Mesenteric fat pad (tissue), 1 donor: ENCODE data around the gene PDILT. TPM values are rescaled to one million over a fixed set of nuclear protein-coding genes. Genes with fewer than 3 reads are reported as not detected.

Source experiments
- DNase-seq: peaks from one replicate; pipeline ENCODE4 v3.0.0-alpha.2; 2020; ENCODE audit warnings: low spot score
- total RNA-seq: library from RNA; stranded (reverse); fragmentation: NEBNext Ultra II Directional; extraction: Animal tissue kit (Norgen Biotek cat#: 25700); gene quantifications from one replicate; pipeline ENCODE4 v1.2.1, GENCODE V29; 2021
- donor health status: DM: yes; HTN: yes; CAD: no.

The PDILT gene
- total RNA-seq, 1 donor from 2014 or later: not detected

DNA sequence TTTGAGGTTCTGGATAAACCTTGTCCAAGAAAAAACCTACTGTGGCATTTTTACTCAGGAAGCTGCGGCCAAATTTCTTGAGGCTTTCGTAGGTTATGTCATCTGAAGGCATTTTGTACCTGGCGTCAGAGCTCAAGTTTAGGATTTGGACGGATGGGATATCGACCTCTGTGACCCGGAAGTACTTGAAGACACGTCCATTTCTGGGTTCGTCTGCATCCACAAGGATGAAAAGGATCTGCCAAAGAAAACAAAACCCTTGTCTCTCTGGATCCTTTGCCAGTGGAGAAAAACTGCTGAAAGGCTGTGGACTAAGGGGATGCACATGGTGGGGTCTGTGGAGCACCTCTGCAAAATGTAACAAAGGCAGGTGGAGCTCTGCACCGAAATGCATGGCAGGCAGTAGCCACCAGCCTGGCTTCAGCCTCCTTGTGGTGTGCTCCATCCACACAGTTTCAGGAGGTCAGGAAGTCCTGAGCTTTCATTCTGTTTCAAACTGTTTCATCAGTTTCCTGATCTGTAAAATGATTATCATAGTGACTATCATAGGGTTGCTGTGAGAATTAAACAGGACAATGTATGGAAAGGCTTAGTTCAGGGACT lies 35.0 kb downstream of the PDILT start:
- DNase-seq: no peak

DNA sequence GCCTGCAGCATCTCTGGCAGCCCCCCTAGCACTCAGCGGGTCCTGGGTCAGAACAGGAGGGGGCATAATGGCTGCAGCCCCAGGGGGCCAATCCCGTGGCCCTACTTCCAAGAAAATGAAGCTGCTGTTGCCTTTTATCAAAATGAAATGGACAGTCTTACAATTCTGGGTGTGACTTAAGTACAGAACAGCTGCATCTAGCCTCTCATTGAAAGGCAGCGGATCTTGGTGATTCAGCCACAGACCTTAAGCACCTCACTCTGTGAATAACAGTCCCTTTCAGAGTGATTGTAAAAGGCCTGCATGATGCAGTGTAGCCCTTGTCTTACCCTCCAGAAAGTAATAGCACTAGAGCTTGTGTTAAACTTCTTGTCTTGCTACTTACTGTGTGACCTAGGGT lies 40.5 kb downstream of the PDILT start:
- DNase-seq: no peak

DNA sequence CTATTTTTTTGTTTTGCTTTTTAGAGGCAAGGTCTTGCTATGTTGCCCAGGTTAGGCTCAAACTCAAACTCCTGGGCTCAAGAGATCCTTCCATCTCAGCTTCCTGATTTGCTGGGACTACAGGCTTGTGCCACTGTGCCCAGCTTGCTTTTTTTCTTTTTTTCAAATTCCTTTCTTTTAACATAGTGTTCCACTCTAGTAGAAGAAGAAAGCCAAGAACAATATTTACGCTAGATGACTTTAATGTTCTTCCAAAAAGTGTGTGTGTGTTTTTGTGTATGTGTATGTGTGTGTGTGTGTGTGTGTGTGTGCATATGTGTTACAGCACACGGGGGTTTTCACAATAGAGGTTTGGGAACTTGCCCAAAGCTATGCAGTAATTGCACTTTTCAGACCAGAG lies 41.3 kb downstream of the PDILT start:
- DNase-seq: no peak

DNA sequence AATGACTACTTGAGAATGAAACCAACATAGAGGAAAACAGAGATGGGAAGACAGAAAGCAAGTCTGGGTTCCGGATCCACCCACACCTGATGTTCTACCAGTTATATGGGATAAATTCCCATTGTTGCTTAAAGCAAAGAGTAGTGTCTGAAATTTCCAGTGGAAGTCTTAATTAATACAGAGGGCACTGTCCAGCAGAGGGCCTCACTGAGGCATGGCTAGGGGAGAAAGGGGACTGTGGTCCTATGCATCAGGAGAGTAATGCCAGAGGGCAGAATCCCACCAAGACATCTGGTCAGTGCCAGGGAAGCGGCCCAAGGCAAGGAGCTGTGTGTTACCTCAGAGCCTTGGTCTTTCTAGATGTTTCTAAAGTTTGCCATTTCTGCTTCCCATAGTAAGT lies 44.5 kb downstream of the PDILT start:
- no peak for DNase-seq

DNA sequence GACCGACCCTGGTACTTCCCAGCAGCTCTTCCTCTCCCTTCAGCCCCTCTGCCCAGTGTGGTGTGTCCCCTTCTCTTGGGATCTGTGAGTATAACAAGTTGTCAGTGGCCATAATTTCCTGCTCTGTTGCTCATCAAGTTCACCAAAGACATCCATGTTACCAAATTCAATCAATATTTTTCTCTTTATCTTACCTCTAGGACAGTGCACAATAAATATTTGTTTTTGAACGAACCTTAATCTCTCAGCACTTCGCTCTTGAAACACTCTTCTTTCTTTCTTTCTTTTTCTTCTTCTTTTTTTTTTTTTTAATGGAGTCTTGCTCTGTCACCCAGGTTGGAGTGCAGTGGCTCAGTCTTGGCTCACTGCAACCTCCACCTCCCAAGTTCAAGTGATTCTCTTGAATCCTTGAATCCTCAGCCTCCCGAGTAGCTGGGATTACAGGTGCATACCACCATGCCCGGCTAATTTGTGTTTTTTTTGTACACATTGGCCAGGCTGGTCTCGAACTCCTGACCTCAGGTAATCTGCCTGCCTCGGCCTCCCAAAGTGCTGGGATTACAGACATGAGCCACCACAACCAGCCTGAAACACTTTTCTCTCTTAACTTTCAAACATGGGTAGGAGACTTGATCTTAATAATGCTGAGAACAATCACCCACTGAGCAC lies 49.3 kb downstream of the PDILT start:
- no peak for DNase-seq

DNA sequence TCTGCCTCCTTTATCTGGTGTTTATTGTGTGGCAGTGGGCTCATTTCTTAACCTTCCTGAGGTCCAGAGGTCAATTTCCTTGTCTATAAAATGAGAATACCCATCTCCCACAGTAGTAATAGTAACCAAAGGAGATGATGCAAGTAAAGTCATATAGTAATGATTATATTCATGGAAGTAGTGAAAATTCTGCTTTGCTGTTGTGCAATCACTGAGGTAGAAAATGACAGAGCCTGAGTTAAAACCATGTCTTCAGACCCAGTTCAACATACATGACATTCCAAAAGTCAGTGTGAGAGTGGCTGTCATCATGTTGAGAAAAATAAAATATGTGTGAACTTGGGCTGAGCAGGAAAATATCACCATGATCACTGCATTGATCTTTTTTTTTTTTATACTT lies 51.2 kb downstream of the PDILT start:
- no peak for DNase-seq

DNA sequence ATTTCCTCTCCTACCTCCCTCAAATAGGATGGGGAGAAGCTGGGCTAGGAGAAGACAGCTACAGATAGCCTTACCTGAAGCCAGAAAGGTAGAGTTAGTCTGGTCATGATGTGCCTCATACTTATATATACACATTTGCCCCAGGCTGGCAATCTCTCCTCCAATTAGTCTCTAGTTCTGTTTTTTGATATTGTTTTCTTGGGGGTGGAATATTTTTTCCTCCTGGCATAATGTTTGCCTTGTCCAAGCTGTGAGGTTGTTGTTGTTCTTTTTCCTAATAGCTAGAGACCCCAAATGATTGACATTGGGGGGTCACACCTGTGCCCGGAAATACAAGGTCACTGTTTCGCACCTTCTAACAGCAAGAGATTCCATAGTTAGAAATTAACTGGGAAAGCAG lies 51.9 kb downstream of the PDILT start, which contains the start of gene UMOD:
UMOD (minus strand) TSS at position 101 of the 400 bp plus-strand sequence. CDS start 1,978 bp downstream, outside the sequence.
- no peak for DNase-seq

DNA sequence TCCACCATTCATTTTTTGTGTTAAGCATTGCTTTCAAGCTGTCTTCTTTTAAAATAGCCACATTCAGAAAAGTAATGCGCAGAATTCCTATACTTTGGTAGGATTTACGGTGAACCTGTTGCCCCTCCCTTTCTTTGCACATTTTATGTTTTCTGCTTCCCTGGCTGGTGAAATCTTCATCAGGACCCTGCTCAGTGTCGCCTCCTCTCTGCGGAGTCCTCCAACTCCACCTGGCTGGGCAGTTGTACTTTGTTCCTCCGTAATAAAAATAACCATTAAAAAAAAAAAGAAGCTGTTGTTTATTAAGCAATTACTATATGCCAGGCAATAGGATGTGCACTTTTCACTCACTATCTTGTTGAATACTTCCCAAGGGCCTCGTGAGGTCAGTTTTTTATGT lies 54.9 kb downstream of the PDILT start:
- DNase-seq: no peak

DNA sequence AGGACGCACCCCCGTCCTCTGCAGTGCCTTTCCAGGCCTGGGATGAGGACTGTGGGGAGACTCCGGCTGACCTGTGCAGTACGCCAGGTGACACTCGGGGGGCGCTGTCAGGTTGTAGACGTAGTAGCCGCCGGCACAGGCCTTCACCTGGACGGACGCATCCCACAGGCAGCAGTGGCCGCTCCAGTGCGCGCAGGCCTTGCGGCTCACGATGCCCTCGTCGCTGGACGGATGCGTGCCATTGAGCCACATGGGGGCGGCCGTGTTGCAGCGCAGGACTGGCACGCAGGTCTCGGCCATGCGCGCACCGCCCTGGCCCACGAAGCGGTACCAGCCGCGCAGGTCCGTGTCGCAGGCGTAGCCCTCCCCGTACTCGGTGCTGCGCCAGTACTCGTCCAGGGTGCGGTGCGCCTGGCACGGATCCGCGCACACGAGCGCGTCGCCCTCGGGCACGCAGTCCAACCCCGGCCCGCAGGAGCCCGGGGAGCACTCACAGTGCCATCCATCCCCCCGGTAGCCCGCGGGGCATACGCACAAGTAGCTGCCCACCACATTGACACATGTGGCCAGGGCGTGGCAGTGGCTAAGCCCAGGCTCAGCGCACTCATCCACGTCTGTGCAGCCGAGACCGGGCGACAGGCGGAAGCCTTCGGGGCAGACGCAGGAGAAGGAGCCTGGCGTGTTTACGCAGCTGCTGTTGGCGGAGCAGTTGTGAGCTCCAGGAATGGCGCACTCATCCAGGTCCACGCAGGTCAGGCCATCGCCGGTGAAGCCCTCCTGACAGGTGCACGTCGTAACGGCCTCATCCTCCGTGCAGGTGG lies 56.0 kb downstream of the PDILT start:
- DNase-seq: no peak

DNA sequence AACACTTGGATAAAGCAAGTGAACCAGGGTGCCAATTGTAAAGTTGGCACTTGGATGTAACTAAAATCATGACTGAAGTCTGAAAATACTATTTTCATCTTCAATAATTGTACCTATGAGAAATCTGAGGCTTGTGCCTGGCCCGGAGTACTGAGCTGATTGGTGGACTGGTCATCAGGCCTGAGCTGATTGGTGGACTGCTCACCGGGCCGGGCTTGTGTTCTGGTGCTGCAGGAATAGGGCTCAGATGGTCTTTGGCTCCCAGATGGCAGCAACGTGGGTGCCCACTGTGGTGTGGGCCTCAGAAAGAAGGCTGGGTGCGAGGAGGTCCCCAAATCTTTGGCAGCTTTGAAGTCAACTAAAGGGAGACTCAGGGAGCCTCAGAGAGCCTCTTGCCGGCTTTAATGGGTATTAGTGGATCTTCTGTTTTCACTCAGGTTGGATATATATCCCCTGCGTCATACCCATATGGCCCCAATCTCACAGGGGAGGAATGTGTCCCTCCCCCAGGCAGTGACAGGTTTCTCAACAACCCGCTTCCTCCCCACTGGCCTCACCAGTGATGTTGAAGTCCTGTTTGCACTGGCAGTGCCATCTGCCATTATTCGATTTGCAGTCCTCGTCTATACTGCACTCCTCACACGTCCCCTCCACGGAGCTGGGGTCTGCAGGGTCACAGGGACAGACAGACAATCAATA lies 56.7 kb downstream of the PDILT start:
- no peak for DNase-seq

DNA sequence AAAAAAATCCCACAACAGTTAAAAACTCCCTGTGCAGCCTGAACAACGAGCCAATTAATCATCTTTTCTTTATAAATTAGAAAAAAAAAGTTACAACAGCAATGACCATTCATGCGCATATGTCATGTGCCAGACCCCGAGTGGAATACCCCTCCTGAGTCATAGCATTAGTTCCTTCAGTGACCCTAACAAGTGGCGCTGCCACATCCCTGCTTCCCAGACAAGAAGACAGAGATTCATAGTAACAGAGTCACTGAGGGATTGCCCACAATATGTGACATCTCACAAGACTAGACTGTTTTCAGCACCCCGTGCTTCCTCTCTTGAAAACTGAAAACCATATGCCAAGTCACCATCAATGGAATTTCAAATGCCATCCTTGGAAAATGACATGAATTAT lies 59.9 kb downstream of the PDILT start:
- DNase-seq: no peak

DNA sequence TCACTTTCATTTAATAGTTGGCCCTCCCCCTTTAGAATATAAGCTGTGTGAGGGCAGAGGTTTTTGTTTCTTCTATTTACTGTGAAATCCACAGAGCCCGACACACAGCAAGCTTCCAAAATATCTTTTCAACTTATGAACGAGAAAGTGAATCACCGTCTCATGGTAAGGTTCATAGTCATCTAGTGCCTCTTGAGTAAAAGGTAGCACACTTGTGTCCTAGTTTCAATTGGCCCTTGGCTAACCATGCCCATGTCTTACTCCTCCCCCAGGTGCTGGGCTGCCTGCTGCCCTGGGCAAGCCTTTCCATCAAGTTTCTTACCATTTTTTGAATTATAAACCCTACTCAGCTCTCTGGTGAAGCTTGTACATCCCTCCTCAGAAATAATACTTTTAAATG lies 64.8 kb downstream of the PDILT start:
- no peak for DNase-seq

DNA sequence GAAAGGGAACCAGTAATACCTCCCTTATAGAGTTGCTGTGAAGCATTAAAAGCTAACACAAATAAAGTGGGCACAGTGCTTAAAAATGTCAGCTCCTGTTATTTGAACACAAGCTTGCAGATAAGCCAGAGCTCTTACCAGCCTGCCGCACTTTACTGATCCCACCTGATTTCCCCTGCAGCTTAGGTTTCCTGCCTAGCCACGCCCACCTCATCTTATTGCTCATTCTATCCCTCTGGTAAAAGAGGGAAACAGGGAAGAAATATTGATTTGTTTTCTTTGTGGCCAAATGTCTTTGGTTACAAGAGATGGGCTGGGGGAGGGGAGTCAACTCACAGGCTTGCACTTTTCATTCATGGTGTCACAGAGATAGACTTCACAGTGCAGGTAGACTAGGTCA lies 67.6 kb downstream of the PDILT start:
- no peak for DNase-seq

DNA sequence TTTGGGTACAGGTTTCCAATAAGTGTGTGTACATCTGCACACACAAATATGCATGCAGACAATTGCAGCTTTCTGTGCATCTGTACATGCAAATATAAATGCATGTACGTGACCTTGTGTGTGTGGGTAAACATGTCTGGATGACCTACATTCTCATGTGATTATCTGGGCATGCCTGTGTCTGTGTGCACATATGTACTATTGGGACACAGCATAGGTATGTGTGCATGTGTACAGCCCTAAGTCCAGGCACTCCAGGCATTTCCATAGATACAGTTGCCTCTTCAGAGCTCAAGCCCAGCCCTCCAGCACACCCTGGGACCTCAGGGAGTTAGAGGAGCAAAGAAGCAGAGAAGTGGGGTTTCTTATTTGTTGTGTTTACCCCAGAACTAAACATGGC lies 70.1 kb downstream of the PDILT start:
- no peak for DNase-seq

DNA sequence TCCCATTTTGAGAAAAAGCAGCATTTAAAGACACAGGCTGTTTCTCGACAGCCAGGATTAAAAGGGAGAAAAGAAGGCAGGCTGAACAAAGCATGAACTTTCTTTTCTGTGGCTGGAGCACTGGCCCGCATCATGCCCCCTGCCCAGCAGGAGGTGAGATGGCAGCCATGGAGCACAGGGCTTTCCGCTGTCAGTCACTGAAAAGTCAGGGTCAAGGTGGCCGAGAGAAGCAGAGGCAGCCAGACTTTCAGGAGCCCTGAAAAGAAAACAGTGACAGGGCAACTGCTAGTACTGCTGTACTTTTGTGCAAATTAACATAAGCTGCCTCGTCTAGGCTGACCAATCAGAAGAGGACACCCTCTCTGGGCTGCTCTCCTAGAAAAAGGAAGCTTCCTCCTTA lies 71.4 kb downstream of the PDILT start:
- no peak for DNase-seq

DNA sequence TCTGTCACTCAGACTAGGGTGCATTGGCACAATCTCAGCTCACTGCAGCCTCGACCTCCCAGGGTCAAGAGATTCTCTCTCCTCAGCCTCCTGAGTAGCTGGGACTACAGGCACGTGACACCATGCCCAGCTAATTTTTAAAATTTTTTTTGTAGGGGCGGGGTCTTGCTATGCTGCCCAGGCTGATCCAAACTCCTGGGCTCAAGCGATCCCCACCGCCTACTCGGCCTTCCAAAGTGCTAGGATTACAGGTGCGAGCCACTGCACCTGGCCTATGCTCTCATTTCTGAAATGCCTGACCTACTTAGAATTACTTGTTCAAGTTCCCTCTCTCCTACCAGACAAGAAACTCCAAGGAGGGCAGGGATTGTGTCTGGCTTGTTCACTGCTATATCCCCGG lies 72.1 kb downstream of the PDILT start:
- DNase-seq: no peak

DNA sequence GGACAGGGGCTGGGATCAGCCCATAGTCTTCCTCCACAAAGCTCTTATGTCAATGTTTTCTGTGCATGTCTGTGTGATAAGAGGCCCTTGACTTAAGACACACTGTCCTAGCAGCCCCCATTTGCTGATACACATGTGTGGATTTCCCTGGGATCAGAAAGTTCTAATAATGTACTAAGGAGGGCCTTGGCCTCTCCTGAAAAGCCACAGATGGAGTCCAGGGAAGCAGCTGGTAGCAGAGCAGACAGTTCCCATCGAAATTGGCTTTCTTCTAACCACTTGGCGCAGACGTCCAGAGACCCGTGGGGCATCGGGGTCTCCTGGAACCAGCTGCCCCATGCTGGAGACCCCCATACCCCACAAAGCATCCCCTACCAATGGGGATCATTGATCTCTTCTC lies 72.9 kb downstream of the PDILT start:
- no peak for DNase-seq

DNA sequence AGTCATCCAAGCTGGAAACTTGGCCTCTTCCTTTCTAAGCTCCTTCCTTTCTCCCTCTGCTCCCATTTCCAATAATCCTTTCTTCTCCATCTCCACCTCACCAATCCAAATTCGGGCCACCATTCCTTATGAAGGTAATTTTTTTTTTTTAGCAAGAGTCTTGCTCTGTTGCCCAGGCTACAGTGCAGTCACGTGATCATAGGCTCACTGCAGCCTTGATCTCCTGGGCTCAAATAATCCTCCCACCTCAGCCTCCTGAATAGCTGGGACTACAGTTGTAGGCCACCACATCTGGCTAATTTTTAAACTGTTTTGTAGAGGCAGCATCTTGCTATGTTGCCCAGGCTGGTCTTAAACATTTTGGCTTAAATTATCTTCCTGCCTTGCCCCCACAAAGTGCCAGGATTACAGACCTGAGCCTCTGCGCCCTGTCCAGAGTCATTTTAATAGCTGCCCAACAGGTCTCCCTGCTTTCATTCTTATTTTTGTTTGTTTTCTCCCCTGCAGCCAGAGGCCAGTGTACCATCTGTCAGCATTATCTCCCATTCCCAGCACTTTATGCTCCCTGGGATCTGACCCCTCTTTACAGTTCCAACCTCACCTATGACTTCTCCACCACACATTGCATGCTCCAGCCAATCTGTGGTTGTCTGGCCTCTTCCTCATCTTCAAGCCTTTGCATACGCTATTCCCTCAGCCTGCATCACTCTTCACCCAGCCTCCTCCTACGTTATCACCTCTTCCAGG lies 75.0 kb downstream of the PDILT start:
- DNase-seq: no peak

DNA sequence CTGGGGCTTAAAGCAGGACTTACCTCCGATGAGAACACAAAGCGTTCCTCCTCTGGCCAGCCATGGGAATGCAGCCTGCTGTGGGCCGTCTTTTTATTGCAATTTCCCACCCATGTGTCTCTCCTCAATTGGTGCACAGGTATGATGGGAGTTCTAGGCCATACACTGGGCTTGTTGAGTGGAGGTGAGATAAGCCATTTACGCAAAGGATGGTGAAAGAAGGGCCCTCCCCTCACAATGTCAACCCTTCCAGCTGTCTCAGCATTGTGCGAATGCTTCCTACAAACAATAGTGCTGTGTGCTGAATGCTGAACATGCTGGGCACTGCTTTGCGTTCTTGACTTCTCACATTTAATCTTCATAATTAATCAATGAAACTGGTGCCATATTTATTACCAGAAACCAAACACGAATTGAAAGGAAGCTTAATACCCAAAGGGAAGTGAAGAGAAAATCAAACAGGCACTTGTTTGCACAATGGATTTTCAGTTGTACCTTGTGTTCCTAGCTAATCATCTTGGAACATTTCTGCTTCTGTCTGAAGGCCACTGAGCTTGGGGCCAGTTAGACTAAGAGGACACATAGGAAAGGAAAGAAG lies 77.0 kb downstream of the PDILT start, which contains the start of gene GP2:
GP2 (minus strand) TSS at position 70 of the 598 bp plus-strand sequence. CDS start 1,082 bp downstream, outside the sequence.
- no peak for DNase-seq

DNA sequence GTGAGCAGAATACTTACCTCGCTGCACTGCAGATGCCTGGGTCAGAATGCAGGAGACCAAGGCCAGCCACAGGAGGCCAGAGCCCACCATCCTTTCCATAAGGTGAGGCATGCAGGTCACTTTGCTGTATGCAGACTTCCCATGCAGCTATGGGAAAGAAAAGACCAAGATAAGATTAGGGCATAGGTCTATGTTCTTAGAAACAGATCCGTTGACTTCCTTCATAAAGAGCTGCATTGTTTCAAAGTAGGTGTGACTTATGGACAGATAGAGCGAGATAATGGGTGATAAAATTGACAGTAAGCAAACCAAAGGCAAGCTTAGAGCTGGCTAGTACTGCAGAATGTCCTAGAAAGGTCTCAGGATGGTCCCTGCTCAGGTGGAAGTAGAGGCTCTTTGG lies 78.2 kb downstream of the PDILT start:
- DNase-seq: no peak

DNA sequence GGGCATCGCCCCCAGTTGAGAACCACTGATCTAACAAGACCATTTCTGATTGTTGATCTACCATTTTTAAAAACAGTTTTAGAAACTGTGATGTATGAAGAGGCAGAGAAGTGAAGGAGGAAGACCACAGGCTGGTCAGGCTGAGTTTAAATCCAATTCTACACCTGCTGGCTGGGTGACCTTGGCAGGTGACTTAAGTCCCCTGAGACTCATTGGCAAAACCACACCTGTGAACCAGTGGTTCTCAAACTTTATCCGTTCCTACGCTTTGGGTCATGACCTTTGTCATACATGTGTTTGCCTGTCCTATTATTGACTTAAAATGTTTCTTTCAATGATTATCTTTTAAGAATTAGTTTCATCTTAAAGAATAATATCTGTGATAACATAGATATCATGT lies 79.5 kb downstream of the PDILT start:
- DNase-seq: no peak
